Measurements from ENCODE around the gene TARS1. TPM values are rescaled to one million over a fixed set of nuclear protein-coding genes. Genes with fewer than 3 reads are reported as not detected.

The TARS1 gene
- total and polyA plus RNA-seq, 2 of the 8 experiments (the other 6 are each of a cell fraction or from before 2014, with no cell fraction given), result 94.4 to 445 TPM

DNA sequence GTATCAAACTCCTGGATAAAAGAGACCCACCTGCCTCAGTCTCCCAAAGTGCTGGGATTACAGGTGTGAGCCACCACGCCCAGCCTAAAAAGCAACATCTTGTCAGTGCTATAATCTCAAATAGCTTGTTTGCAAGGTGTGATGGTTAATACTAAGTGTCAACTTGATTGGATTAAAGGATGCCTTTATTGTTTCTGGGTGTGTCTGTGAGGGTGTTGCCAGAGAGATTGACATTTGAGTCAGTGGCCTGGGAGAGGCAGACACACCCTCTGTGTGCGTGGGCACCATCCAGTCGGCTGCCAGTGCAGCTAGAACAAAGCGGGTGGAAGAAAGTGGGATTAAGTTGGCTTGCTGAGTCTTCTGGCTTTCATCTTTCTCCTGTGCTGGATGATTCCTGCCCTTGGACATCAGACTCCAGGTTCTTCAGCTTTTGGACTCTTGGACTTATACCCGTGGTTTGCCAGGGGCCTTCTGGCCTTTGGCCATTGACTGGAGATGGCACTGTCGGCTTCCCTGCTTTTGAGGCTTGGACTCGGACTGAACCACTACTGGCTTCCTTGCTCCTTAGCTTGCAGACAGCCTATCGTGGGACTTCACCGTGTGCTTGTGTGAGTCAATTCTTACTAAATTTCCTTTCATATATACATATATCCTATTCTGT, 28.1 kb downstream of the TARS1 start (continued):
- no peak for TF ChIP-seq RXRA (IDR thresholded peaks at IDR 0.05; ENCODE audit: insufficient read depth, low read depth, low read length)
- no peak for TF ChIP-seq CHD1 (IDR thresholded peaks at IDR 0.05; ENCODE audit: low read depth, low read length)
- TF ChIP-seq HDAC2 (IDR thresholded peaks at IDR 0.05; ENCODE audit: borderline replicate concordance in 1 of 2, low read depth in 2 of 2, low read length in 2 of 2), result no peak
- TF ChIP-seq SIRT6 (IDR thresholded peaks at IDR 0.05; ENCODE audit: low read length), result no peak
- no peak for TF ChIP-seq EP300 (IDR thresholded peaks at IDR 0.05; ENCODE audit: borderline replicate concordance in 1 of 2, low read depth in 2 of 2, low read length in 2 of 2)
